SK-N-DZ (cell line): ENCODE data around the gene MAN2B2.

Source experiments
- DNase-seq: peaks from one replicate; pipeline ENCODE4 v3.0.0-alpha.2; 2015; ENCODE audit warnings: low spot score

Gene MAN2B2

DNA sequence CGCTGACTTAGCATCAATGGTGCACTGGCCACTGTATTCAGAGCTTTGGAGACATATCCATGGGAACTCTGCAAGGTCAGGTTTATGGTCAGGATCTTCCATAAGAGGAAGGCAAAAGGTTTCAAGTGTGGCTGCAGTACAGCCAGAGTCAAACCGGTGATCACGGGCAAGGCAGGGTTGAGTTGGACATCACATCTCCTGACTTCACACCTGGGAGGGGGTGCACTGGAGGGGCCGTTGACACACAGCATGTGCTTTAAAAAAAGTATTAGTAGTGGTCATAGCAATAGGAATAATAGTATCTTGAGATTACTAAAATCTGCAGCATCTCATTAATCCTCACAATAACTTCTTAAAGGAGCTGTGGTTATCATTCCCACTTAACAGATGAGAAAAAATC lies 28.9 kb upstream of the MAN2B2 start:
- DNase-seq, result no peak

DNA sequence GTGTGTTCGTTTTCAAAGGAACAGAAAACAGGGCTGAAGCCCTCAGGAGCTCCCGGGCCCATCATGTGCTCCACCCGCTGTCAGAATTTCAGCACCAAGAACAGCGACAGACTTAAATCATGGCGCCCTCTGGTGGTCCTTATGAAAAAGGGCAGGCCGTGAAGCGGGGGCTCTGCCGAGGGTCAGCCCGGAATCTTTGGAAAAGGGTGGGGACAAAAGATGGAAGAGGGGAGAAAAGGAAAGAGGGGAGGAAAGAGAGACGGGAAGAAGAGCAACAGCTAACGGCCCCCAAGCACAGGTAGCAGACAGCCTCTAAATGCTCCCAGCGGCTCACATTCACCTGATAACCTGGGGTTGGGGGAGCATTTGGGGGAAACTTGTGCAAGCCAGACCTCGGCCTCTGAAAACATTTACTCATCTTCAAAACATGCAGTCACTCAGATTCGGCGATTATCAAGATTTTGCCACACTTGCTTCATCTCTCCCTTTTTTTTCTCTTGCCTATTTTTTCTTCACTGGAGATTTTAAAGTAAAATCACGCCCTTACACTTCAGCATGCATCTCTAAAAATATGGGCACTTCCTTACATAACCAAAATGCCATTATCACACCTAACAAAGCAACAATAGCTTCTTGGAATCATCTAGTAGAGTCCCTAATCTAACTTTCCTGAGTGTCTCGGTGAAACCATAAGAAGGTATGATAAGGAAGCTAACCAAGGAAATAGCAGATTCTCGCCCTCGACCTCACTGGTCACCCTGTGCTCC lies 28.1 kb upstream of the MAN2B2 start:
- DNase-seq, result peak; percentile 63

DNA sequence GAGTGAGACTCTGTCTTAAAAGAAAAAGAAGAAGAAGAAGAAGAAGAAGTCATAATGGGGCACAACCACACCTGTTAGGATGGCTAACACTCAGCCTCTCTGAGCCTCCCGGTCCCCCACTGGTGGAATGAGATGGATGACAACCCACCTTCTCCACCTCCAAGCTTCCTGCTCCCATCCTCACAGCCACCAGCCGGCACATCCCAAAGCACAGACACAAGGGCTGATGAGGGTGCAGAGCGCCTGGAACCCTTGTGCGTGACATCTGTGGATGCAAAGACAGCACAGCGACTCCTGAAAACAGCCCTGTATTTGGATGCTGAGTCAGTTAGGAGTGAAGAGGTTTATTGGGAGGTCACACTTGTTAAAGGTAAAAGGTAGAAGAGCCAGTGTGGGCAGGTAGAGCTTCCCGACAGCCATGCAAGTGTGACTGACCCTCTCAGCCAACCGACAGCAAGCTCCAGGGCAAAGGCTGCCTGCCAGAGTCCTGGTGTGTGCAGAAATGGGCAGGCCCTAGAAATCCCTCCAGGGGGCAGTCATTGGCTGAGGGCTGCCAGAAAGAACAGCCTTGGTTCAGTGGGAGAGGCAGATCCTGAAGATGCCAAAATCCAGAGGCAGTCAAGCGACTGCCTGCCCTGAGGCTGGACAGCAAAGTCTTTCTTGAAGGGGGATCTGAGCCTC lies 26.6 kb upstream of the MAN2B2 start:
- peak; percentile 41 for DNase-seq

DNA sequence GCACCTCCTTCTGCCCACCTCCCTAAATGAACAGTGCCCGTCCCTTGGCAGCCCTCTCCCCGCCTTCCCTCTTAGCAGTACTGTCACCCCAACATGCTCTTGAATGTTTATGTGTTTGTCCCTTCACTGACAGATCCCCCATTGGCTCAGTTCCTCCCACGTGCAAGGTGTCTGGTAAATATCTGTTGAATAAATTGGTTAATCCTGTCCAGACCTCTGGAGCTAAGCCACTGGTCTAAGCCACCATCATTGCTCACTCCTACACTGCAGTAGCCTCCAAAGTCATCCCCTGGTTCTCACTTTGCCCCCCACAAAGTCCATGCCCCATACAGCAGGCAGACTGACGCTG lies 26.1 kb upstream of the MAN2B2 start:
- no peak for DNase-seq

DNA sequence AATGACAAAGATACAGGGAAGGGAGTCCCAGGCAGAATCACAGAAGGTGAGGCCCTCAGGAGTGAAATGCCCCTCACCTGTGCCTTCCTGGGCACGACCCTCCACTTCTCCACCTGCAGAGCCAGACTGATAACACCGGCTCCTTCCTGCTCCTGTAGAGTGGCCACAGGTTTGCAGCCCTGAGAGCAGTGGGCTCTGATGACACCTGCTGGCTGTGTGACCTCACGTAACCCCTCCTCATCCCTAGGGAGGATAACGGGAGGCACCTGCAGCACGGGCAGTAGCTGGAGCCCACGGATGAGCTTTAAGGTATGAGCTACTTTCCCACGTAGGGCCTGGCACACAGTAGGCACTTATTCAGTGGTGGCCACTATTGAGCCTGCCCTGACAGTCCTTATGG lies 25.5 kb upstream of the MAN2B2 start:
- DNase-seq, result no peak

DNA sequence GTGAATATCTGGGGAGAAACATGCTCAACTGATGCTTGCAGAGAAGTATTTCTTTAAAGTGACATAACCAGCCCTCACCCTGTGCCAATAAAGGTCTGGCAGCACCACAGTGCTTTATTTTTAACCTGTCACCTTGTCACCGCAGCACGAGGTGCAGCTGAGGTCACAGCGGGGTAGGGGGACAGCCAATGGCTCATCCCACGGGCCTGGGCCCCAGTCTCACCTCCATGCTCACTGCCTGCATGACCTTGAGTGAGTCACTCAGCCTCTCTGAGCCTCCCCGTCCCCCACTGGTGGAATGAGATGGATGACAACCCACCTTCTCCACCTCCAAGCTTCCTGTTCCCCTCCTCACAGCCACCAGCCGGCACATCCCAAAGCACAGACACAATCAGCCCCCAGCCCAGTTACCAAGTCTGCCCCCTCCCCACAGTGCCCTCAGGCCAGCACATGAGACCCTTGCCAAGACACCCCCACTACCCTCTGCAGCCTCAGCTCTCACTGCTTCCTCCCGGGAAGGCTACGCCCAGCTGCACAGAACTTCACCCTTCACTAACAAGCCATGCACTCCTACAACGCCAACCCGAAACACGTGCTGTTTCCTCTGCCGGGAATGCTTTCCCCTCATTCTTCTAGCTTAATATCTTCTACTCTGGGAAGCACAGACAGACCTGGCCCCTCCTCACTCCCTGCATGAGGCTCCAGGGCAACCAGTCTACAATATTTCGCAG lies 24.9 kb upstream of the MAN2B2 start:
- DNase-seq, result no peak

DNA sequence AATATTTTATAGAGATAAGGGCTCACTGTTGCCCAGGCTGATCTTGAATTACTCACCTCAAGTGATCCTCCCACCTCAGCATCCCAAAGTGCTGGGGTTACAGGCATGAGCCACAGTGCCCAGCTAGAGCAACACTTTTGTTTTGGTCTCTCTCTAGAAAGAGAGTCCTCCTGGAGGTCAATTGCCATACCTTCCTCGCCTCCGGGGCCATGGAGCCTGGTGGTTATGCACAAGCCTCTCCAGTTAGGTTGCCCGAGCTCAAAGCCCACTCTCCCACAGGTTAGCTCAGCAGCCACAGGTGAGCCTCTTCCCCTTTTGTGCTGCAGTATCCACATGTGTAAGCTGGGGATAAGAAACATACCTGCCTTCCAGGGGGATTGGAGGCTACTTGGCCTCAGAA lies 24.2 kb upstream of the MAN2B2 start:
- DNase-seq, result no peak

DNA sequence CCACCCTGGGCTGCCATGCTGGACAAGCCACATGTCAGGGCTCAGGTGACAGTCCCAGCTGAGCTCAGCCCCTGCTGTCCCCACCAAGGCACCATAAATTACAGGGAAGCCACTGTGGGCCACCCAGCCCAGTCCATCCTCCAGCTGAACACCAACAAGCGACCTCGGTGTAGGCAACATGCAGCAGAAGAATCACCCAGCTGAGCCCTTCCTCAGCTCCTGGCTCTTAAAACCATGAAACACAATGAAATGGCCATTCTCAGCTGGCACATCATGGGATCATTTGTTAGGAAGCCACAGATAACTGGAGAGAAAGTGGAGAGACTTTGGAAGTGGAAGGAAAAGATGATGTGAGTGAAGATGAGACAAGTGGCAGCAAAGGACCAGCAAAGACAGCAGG lies 23.3 kb upstream of the MAN2B2 start:
- DNase-seq, result no peak

DNA sequence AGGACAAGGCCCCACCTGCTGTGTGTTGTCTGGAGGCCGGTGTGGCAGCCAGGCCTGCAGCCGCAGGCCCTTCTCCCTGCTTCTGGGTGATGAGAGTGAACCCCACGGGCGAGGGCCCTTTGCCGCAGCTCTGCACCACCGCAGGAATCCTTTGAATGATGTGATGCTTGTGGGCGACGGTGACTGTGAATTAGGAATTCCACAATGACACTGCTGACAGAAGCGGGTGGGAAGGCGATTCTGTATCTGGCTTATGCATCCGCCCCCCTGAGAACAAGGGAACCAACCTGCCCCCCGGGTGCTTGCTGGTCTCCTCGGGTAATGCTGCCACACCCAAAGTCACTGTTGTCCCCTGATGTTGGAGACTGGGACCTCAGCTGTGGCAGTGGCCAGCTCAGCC lies 19.5 kb upstream of the MAN2B2 start:
- DNase-seq, result no peak

DNA sequence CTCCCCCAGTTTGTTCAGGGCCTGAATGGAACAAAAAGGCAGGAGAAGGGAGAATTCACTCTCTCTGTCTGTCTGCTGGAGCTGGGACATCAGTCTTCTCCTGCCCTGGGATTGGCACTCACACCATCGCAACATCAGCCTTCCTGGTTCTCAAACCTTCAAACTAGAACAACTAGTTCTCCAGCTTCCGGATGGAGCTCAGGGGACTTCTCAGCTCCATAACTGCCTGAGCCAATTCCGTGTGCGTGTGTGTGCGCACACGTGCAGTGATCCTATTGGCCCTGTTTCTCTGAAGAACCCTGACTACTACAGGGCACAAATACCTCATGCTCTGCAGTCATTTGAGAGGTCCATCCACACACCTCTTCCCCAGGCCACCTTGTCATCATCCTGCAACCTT lies 18.7 kb upstream of the MAN2B2 start:
- no peak for DNase-seq

DNA sequence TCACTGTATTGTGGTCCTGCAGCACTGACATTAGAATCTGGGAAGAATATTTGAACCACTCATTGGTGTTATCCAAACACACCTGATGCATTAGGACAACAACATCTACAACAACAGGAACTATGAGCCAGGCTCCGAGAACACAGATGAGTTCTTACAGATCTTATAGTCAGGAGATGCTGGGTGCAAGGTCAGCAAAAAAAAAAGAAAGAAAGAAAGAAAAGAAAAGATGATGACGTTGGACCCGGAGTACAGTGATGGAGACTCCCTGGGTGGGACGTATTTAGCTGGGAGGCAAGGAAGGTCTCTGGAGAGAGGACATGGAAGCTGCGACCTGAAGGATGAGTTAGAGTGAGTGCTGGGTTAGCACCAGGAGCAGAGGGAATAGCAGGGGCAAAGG lies 17.8 kb upstream of the MAN2B2 start:
- no peak for DNase-seq

DNA sequence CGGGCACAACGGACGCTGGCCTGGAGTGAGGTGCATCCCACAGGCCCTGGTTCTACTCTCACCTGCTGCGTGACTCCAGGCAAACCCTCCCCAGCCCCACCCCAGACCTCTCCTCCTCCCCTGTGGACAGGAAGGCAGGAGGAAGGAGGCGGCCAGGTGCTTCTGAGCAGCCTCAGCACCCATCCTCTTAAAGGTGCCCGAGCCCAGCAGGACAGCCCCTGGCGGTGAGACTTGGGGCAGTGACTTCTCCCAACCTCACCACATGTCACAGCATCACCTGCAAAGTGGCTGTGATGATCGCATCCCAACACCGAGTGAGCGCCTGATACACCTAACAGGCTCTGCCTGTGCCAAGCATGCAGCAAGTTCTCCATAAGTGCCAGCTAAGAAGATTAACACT lies 17.1 kb upstream of the MAN2B2 start:
- DNase-seq, result no peak

DNA sequence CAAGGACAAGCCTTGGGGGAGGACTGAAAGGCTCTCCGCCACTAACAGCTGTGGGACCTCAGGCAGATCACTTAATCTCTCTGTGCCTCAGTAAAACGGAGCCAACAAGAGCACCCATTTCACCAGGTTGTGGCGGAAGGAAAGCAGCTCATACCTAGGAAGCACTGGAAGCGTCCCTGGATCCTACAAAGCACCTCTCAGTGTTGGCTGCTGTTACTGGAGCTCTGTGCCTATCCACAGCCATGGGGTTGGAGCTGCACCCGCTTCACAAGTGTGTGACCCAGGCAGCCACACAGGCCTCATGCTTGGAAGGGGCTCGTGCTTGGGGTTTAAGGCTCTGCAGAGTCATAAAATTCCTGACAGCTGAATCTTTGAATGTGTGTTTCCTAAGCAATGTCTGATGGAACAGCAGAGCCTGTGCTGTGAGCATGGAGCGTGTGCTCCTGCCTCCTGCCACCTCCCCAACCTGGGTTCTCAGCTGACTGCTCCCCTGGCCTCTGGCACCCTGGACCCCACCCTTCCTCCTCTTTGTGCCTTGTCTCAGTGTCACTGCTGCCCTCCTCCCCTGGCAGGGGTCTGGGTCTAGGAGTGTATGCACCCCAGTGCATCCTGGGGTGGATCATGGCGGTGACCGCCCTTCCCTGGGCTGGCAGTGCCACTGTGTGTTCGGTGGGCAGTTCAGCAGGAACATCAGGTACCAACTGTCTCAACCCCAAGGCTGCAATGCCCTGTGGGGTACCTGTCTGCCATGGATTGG lies 14.4 kb upstream of the MAN2B2 start:
- DNase-seq, result no peak

DNA sequence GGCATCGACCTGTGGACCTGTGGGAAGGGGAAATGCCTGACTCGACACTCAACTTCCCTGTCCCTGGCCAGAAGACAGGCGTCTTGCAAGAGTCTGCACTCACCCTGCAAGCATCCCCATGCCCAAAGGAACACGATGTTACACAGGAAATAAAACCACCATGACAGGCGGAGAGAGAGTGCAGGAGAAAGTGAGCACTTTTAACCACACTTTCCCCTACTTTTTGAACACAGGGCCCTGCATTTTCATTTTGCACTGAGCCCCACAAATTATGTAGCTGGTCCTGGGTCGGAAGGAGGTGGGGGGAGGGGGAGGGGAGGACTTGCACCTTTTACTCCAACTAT lies 13.8 kb upstream of the MAN2B2 start:
- DNase-seq, result no peak

DNA sequence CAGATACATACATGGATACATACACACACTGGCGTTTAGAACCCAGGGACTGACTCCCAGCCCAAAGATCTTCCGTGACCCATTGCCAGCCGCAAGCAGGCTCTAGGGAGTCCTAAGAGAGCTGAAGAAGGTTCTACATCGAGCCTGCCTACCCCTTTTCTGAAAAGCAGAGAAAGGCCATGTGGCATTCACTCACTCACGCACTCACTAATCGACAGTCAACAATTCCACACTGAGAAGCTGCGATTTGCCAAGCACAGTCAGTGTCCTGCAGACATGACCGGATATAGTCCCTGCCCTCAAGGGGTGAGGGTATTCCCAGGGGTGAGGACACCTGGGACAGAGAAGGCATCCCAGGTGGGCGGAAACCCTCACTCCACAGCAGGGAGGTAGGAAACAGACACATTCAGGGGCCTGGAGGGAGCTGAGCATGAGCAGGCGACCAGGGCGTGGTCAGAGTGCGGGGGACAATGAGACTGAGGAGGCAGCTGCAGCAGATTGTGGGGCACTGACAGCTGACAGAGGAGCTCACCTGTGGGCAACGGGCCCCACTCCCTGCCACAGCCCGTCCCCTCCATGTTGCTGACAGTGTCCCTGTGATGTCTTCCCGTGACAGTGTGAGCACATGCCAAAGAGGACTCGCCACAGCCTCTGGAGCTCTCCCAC lies 13.2 kb upstream of the MAN2B2 start:
- DNase-seq, result no peak

DNA sequence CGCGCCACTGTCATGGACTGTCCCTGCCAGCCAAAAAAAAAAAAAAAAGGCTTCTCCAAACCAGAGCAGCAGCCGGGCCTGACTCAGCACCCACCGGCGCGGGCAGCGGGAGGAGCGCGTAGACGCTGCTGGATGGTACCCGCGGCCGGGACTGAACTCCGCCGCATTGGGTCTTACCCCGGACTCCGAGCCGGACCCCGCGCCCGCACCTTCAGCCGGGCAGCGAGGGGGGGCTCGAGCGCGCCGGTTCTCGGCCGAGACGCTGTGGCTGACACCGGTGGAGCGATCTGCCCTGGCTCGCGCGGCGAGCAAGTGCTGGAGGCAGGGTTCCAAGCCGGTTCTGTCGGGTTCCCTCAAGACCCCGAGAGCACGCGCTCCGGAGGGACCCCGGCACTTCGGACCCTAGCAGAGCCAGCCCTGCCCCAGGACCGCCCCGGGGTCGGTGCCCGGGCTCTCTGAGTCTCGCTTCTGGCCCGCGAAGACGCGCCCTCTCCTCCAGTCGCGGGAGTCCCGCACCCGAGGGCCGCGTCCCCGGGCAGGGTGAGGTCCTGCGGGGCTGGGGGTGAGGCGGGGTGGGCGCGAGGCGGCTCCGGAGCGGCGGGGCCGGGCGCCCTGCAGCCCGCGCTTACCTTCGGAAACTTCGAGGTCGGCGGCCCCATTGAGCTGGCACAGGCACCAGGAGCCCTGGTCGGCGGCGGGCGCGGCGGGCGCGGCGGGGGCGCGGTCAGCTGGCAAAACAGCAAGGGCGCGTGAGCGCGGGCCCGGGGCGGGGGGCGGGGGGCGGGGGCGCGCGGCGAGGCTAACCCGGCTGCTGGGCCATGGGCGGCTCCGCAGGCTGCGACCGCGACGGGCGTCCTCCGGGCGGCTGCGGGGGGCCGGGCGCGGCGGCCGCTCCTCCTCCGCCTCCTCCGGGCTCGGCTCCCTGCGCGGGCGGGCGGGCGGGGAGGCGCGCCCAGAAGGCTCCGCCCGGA lies 11.8 kb upstream of the MAN2B2 start:
- DNase-seq, result no peak

DNA sequence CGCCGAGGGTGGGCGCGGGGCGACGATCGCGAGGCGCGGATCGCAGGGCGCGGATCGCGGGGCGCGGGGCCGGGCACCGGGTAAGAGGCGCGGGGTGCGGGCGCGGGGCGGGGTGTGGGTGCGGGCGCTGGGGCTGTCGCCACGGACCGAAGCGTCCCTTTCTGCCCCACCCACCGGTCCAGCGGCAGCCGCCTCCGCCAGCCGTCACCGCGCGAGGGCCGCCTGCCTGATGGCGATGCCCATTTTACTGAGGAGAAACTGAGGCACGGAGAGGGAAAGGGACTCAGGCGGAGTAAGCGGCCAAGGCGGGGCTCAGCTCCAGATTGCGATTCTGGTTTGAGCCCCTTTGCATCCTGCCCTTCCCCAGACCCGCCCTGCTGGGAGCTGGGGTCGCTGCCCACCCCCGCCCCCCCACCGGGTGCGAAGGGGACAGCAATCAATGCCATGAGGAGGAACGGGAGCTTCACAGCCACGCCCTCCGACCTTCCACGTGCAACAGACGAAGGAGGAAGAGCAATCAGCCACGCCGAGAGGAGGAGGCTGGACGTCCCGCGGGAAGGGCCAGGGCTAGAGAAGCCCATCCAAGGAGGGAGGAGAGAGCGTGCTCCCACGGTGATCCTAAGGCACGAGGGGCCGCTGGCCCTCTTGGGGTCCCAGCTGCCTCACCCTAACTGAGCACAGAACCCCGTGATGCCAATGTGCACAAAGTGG lies 10.9 kb upstream of the MAN2B2 start:
- no peak for DNase-seq

DNA sequence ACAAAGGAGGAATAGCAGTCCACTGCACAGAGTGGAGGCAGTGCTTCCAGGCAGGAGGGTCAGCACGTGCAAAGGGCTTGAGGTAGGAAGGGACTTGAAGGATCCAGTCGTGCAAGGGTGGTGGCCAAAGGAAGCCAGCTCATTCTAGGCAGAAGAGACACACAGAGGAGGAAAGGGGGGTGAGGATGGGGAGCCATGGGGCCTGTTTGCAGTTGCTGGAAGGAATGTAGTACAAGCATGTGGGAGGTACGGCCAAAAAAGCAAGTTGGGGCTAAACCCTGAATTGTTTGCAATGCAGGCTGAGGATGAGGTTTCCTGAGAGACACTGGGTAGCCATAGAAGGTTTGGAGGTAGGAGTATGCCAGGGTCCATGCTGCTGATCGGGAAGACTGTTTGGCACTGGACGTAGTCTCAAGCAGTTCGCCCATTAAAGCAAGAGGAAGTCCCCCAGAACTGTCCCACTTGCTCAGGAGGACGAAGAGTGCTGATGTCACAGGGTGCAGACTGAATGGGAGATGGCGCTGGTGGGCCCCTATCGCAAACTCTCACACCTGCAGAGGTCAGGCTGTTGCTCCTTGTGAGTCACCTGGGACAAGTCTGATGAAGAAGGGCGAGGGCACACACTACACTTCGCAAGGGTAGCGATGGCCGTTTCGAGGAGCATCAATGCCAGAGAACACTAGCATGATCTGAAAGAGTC lies 9.1 kb upstream of the MAN2B2 start:
- no peak for DNase-seq
